ENCODE measurements around the gene NXPE4. TPM values are rescaled to one million over a fixed set of nuclear protein-coding genes. Genes with fewer than 3 reads are reported as not detected.

NXPE4 gene
- polyA plus RNA-seq, 1 of the 3 experiments (the other 2 are of a cell fraction): not detected

DNA sequence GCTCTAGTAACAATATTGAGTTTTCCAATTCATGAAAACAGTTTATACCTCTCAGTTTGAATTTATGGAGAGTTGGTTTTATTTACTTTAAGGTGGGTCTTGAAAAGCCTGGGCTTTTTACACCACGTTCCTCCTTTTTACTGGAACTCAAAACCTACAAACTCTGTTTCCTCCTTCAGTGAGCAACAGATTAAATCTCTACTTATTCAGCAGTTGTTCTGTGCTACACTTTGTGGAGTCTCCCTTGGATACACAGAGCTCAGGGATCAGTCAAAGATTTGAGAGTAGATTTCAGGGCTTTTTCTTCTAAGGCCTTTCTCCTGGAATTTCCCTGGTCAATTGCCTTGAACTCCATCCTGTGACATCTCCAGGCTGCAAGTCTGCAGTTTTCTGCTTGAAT, 39.5 kb downstream of the NXPE4 start:
- no peak overlapping the region for H3K9ac ChIP-seq
- H2AFZ ChIP-seq (ENCODE audit: low read depth): no peak overlapping the region
- CTCF ChIA-PET: no interaction called here
- no peak for DNase-seq
- no peak overlapping the region for H3K4me3 ChIP-seq (ENCODE audit: low read depth in 2 of 2, low read length in 1 of 2)
- POLR2A ChIA-PET: no interaction called here
- 42% methylated on average over 1 of the region's 1 CpG for WGBS (ENCODE audit: low lambda C conversion rate)
- H4K20me1 ChIP-seq (ENCODE audit: insufficient read depth): no peaks in the 10 kb centered on the region
- H3F3A ChIP-seq (replicated peaks; ENCODE audit: insufficient read depth): no peaks in the 10 kb centered on the region
- TF ChIP-seq, protein P1, sequence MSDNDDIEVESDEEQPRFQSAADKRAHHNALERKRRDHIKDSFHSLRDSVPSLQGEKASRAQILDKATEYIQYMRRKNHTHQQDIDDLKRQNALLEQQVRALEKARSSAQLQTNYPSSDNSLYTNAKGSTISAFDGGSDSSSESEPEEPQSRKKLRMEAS (IDR thresholded peaks at IDR 0.05; ENCODE audit: low read depth): no peak
- no peak for TF ChIP-seq GATA2 (CRISPR knock-in tag; IDR thresholded peaks at IDR 0.05)
- TF ChIP-seq CHD2 (IDR thresholded peaks at IDR 0.05; ENCODE audit: low read length, partially characterized antibody): no peak
- TF ChIP-seq SIN3A (IDR thresholded peaks at IDR 0.05; ENCODE audit: borderline replicate concordance, low read depth, low read length): no peak
- TF ChIP-seq EZH2phosphoT487 (IDR thresholded peaks at IDR 0.05; ENCODE audit: borderline replicate concordance, low read depth): no peak
- TF ChIP-seq CTCF (IDR thresholded peaks at IDR 0.05): no peak
- TF ChIP-seq RAD21 (IDR thresholded peaks at IDR 0.05; ENCODE audit: low read length): no peak
- no peak for TF ChIP-seq FOXJ3 (CRISPR knock-in tag; IDR thresholded peaks at IDR 0.05)
- TF ChIP-seq POLR2AphosphoS5 (IDR thresholded peaks at IDR 0.05; ENCODE audit: low read depth, low read length): no peak
- no peak for TF ChIP-seq ELF1 (IDR thresholded peaks at IDR 0.05)
- TF ChIP-seq, protein P2, sequence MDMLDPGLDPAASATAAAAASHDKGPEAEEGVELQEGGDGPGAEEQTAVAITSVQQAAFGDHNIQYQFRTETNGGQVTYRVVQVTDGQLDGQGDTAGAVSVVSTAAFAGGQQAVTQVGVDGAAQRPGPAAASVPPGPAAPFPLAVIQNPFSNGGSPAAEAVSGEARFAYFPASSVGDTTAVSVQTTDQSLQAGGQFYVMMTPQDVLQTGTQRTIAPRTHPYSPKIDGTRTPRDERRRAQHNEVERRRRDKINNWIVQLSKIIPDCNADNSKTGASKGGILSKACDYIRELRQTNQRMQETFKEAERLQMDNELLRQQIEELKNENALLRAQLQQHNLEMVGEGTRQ (IDR thresholded peaks at IDR 0.05; ENCODE audit: borderline replicate concordance, low read depth, low read length): no peak
- no peak for TF ChIP-seq MXI1 (IDR thresholded peaks at IDR 0.05; ENCODE audit: low read depth, low read length)
- no peak for TF ChIP-seq MEF2A (IDR thresholded peaks at IDR 0.05; ENCODE audit: borderline replicate concordance, low read depth)
- no peak for TF ChIP-seq YY1 (IDR thresholded peaks at IDR 0.05; ENCODE audit: low read depth)
- TF ChIP-seq, protein P3, sequence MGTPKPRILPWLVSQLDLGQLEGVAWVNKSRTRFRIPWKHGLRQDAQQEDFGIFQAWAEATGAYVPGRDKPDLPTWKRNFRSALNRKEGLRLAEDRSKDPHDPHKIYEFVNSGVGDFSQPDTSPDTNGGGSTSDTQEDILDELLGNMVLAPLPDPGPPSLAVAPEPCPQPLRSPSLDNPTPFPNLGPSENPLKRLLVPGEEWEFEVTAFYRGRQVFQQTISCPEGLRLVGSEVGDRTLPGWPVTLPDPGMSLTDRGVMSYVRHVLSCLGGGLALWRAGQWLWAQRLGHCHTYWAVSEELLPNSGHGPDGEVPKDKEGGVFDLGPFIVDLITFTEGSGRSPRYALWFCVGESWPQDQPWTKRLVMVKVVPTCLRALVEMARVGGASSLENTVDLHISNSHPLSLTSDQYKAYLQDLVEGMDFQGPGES (IDR thresholded peaks at IDR 0.05; ENCODE audit: low read depth, low read length): no peak
- H3K9me2 ChIP-seq: no peaks in the 10 kb centered on the region
- H3K4me2 ChIP-seq: no peak overlapping the region
- H3K9me3 ChIP-seq: no peaks in the 10 kb centered on the region
- H3K36me3 ChIP-seq (replicated peaks in 1 of 2; ENCODE audit: control insufficient read depth in 1 of 2, insufficient read depth in 2 of 2, low read length in 1 of 2): no peaks in the 10 kb centered on the region
- H3K79me2 ChIP-seq (ENCODE audit: insufficient read depth): no peaks in the 10 kb centered on the region
- H3K4me1 ChIP-seq (ENCODE audit: control insufficient read depth in 1 of 2, insufficient read depth in 2 of 2, low read depth in 1 of 2, low read length in 1 of 2): no peaks in the 10 kb centered on the region
- H3K27me3 ChIP-seq (ENCODE audit: insufficient read depth): no peaks in the 10 kb centered on the region
- H3K27ac ChIP-seq (ENCODE audit: low read depth in 2 of 2, low read length in 1 of 2): no peak overlapping the region

Data from SK-N-SH (cell line).